ENCODE data around the gene TBPL1.

DNA sequence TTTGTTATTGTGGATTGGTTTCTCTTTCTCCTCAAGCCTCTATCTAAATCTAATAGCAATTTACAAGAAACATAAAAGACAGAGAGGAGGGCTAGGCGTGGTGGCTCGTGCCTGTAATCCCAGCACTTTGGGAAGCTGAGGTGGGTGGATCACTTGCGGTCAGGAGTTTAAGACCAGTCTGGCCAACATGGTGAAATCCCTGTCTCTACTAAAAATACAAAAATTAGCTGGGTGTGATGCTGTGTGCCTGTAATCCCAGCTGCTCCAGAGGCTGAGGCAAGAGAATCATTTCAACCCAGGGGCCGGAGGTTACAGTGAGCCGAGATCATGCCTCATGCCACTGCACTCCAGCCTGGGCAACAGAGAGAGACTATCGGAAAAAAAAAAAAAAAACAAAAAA lies 52.8 kb downstream of the TBPL1 start:
- TF ChIP-seq, protein P1, sequence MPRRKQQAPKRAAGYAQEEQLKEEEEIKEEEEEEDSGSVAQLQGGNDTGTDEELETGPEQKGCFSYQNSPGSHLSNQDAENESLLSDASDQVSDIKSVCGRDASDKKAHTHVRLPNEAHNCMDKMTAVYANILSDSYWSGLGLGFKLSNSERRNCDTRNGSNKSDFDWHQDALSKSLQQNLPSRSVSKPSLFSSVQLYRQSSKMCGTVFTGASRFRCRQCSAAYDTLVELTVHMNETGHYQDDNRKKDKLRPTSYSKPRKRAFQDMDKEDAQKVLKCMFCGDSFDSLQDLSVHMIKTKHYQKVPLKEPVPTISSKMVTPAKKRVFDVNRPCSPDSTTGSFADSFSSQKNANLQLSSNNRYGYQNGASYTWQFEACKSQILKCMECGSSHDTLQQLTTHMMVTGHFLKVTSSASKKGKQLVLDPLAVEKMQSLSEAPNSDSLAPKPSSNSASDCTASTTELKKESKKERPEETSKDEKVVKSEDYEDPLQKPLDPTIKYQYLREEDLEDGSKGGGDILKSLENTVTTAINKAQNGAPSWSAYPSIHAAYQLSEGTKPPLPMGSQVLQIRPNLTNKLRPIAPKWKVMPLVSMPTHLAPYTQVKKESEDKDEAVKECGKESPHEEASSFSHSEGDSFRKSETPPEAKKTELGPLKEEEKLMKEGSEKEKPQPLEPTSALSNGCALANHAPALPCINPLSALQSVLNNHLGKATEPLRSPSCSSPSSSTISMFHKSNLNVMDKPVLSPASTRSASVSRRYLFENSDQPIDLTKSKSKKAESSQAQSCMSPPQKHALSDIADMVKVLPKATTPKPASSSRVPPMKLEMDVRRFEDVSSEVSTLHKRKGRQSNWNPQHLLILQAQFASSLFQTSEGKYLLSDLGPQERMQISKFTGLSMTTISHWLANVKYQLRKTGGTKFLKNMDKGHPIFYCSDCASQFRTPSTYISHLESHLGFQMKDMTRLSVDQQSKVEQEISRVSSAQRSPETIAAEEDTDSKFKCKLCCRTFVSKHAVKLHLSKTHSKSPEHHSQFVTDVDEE (CRISPR knock-in tag; IDR thresholded peaks at IDR 0.05), result no peak
- TF ChIP-seq ZNF565 (CRISPR knock-in tag; conservative IDR thresholded peaks at IDR 0.05; ENCODE audit: low read depth), result no peak
- no peak for TF ChIP-seq RARB (CRISPR knock-in tag; IDR thresholded peaks at IDR 0.05)
- TF ChIP-seq, protein P2, sequence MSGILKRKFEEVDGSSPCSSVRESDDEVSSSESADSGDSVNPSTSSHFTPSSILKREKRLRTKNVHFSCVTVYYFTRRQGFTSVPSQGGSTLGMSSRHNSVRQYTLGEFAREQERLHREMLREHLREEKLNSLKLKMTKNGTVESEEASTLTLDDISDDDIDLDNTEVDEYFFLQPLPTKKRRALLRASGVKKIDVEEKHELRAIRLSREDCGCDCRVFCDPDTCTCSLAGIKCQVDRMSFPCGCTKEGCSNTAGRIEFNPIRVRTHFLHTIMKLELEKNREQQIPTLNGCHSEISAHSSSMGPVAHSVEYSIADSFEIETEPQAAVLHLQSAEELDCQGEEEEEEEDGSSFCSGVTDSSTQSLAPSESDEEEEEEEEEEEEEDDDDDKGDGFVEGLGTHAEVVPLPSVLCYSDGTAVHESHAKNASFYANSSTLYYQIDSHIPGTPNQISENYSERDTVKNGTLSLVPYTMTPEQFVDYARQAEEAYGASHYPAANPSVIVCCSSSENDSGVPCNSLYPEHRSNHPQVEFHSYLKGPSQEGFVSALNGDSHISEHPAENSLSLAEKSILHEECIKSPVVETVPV (CRISPR knock-in tag; IDR thresholded peaks at IDR 0.05), result no peak
